Caco-2 (cell line): Measurements from ENCODE around the gene CDH13. TPM values are rescaled to one million over a fixed set of nuclear protein-coding genes. Genes with fewer than 3 reads are reported as not detected.
A peak's percentile ranks its signal among the peaks of the same experiment; 100 is the strongest.

Experiments
- BruUV-seq: library from RNA; stranded (reverse); fragments of 400-500 nt; replicated peaks from 2 replicates; lab custom pipeline; 2021; lab: Mats Ljungman, UMichigan
- CTCF ChIA-PET: fragments of 300-600 bp; sonication (Branson Sonifier 250); formaldehyde crosslinking; loops from one replicate; lab custom pipeline; 2022; ENCODE audit warnings: antibody characterized with exemption; lab: Charles Lee
- POLR2A ChIA-PET: fragments of 300-600 bp; sonication (Branson Sonifier 250); formaldehyde crosslinking; loops from one replicate; lab custom pipeline; 2022; ENCODE audit warnings: antibody characterized with exemption; lab: Charles Lee
- DNase-seq, 2 experiments: peaks; one replicate each; pipeline versions ENCODE4 v3.0.0 to v3.0.0-alpha.2; 2020 to 2022
- H3K27me3 ChIP-seq: replicated peaks from 2 replicates; pipeline ENCODE4 v1.6.0; 2011; ENCODE audit warnings: low read length; ENCODE audit not compliant: control insufficient read depth, insufficient read depth
- H3K36me3 ChIP-seq: 2 replicates; pipeline ENCODE4 v1.5.1; 2011; ENCODE audit warnings: low read length; ENCODE audit not compliant: control insufficient read depth, insufficient read depth
- H3K4me1 ChIP-seq: fragments of 250-450 bp; sonication (Bioruptor Pico); 2 replicates; pipeline ENCODE4 v1.5.1; 2020; ENCODE audit warnings: mild to moderate bottlenecking
- H3K4me3 ChIP-seq: 2 replicates; pipeline ENCODE4 v1.5.1; 2011; ENCODE audit warnings: low read depth, mild to moderate bottlenecking, control low read depth, low read length
- H3K9me3 ChIP-seq: fragments of 250-450 bp; sonication (Bioruptor Pico); 2 replicates; pipeline ENCODE4 v1.5.1; 2020; ENCODE audit warnings: mild to moderate bottlenecking, moderate library complexity
- H3K27ac Mint-ChIP-seq: one replicate; pipeline ENCODE4 v1.8.0; 2022; ENCODE audit warnings: mixed read lengths; ENCODE audit not compliant: unreplicated experiment
- H3K27me3 Mint-ChIP-seq: one replicate; pipeline ENCODE4 v1.8.0; 2022; ENCODE audit warnings: mixed read lengths; ENCODE audit not compliant: insufficient read depth, unreplicated experiment
- H3K36me3 Mint-ChIP-seq: one replicate; pipeline ENCODE4 v1.8.0; 2022; ENCODE audit warnings: mild to moderate bottlenecking, mixed read lengths; ENCODE audit not compliant: insufficient read depth, unreplicated experiment
- H3K4me1 Mint-ChIP-seq: one replicate; pipeline ENCODE4 v1.8.0; 2022; ENCODE audit warnings: low read depth, mixed read lengths; ENCODE audit not compliant: unreplicated experiment
- H3K4me3 Mint-ChIP-seq: one replicate; pipeline ENCODE4 v1.8.0; 2022; ENCODE audit warnings: mild to moderate bottlenecking, moderate library complexity, mixed read lengths; ENCODE audit not compliant: unreplicated experiment
- H3K9me3 Mint-ChIP-seq: one replicate; pipeline ENCODE4 v1.8.0; 2022; ENCODE audit warnings: mixed read lengths; ENCODE audit not compliant: unreplicated experiment
- intact Hi-C: fragments of 100-400 bp; cut with micrococcal nuclease; formaldehyde crosslinking; loops from one replicate; pipeline ENCODE4 v1.10.0; 2022; ENCODE audit not compliant: unreplicated experiment
- total RNA-seq: library from RNA; stranded (reverse); gene quantifications from 2 replicates; pipeline ENCODE4 v1.2.3, GENCODE V29; 2022
- TF ChIP-seq, protein P1 (sequence below), 2 experiments: fragments of 200-600 bp in 1 of 2; IDR thresholded peaks; 1 replicate in 1 of 2; 2 replicates in 1 of 2; pipeline versions ENCODE4 v1.5.1 to v1.8.0; 2011 to 2022; ENCODE audit warnings: antibody characterized with exemption in 1 of 2, control low read depth in 1 of 2, inconsistent platforms in 1 of 2, low read depth in 1 of 2, low read length in 1 of 2, mild to moderate bottlenecking in 1 of 2, moderate library complexity in 1 of 2; ENCODE audit not compliant: insufficient read depth in 1 of 2, severe bottlenecking in 1 of 2, unreplicated experiment in 1 of 2

CDH13 gene
- total RNA-seq, 1 experiment from 2014 or later: 2.2 TPM

DNA sequence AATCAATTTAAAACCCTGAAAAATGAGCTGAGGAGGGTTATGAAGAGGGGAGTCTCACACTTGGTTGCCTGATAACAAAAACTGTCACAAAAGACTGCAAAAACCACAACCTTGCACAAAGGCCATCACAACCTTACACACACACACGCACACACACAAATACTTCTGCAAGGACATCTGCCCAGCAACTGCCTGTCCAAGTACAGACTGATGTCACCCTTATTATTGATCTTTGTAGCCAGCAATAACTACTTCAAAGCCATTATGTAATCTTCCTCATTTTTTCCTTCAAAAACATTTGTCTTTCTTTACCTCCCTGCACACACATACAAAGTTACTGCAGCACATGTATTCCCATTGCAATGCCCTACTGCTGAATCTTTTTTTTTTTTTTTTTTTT, 927.8 kb downstream of the CDH13 start:
- H3K27ac Mint-ChIP-seq: no peak overlapping the region
- POLR2A ChIA-PET: no interaction called here
- intact Hi-C loops: no loop called here

GRCh38 chr16:83561876-83562275, 935.1 kb downstream of the CDH13 start:
- Mint-ChIP-seq H3K27me3 (peaks cover 24% of the 10 kb centered on the region), H3K27ac (no peak overlapping the region), H3K4me3 (no peak overlapping the region), H3K36me3 (no peaks in the 10 kb centered on the region), H3K9me3 (no peaks in the 10 kb centered on the region), H3K4me1 (no peaks in the 10 kb centered on the region)
- peak in 1 of 2 experiments; percentile 47 for DNase-seq
- ChIA-PET POLR2A (no interaction called here), CTCF (no interaction called here)
- Histone ChIP-seq H3K9me3 (no peaks in the 10 kb centered on the region), H3K36me3 (no peaks in the 10 kb centered on the region), H3K4me1 (no peaks in the 10 kb centered on the region), H3K27me3 (no peaks in the 10 kb centered on the region), H3K4me3 (no peak overlapping the region)
- intact Hi-C loops: no loop called here
- TF ChIP-seq, protein P1, sequence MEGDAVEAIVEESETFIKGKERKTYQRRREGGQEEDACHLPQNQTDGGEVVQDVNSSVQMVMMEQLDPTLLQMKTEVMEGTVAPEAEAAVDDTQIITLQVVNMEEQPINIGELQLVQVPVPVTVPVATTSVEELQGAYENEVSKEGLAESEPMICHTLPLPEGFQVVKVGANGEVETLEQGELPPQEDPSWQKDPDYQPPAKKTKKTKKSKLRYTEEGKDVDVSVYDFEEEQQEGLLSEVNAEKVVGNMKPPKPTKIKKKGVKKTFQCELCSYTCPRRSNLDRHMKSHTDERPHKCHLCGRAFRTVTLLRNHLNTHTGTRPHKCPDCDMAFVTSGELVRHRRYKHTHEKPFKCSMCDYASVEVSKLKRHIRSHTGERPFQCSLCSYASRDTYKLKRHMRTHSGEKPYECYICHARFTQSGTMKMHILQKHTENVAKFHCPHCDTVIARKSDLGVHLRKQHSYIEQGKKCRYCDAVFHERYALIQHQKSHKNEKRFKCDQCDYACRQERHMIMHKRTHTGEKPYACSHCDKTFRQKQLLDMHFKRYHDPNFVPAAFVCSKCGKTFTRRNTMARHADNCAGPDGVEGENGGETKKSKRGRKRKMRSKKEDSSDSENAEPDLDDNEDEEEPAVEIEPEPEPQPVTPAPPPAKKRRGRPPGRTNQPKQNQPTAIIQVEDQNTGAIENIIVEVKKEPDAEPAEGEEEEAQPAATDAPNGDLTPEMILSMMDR (IDR thresholded peaks at IDR 0.05; ENCODE audit: insufficient read depth in 1 of 2, low read depth in 1 of 2, low read length in 1 of 2, severe bottlenecking in 1 of 2, unreplicated experiment in 1 of 2): no peak
- no TSS peak for BruUV-seq

More for the DNA sequence above, 927.8 kb downstream of the CDH13 start:
- BruUV-seq: no TSS peak
- DNase-seq: no peak
- Histone ChIP-seq H3K4me1 (no peaks in the 10 kb centered on the region), H3K9me3 (no peaks in the 10 kb centered on the region), H3K4me3 (no peak overlapping the region), H3K36me3 (no peaks in the 10 kb centered on the region), H3K27me3 (no peaks in the 10 kb centered on the region)
- CTCF ChIA-PET: no interaction called here
- peaks cover 5% of the 10 kb centered on the region for H3K36me3 Mint-ChIP-seq
- H3K27me3 Mint-ChIP-seq: peaks cover 12% of the 10 kb centered on the region
- TF ChIP-seq, protein P1 (IDR thresholded peaks at IDR 0.05; ENCODE audit: insufficient read depth in 1 of 2, low read depth in 1 of 2, low read length in 1 of 2, severe bottlenecking in 1 of 2, unreplicated experiment in 1 of 2): no peak
- no peaks in the 10 kb centered on the region for H3K4me1 Mint-ChIP-seq
- H3K9me3 Mint-ChIP-seq: no peaks in the 10 kb centered on the region
- no peak overlapping the region for H3K4me3 Mint-ChIP-seq

GRCh38 chr16:83568345-83568744, 941.6 kb downstream of the CDH13 start:
- H3K4me3 Mint-ChIP-seq: no peak overlapping the region
- Histone ChIP-seq H3K4me3 (no peak overlapping the region), H3K27me3 (no peaks in the 10 kb centered on the region), H3K9me3 (no peaks in the 10 kb centered on the region), H3K4me1 (no peaks in the 10 kb centered on the region), H3K36me3 (no peaks in the 10 kb centered on the region)
- H3K4me1 Mint-ChIP-seq: no peaks in the 10 kb centered on the region
- CTCF ChIA-PET: no interaction called here
- no peaks in the 10 kb centered on the region for H3K9me3 Mint-ChIP-seq
- POLR2A ChIA-PET: no interaction called here
- intact Hi-C loops: no loop called here
- no TSS peak for BruUV-seq
- no peak for DNase-seq
- TF ChIP-seq, protein P1 (IDR thresholded peaks at IDR 0.05; ENCODE audit: insufficient read depth in 1 of 2, low read depth in 1 of 2, low read length in 1 of 2, severe bottlenecking in 1 of 2, unreplicated experiment in 1 of 2): no peak
- H3K27me3 Mint-ChIP-seq: peaks cover 31% of the 10 kb centered on the region
- no peaks in the 10 kb centered on the region for H3K36me3 Mint-ChIP-seq
- no peak overlapping the region for H3K27ac Mint-ChIP-seq
